HCT116 (cell line): ENCODE measurements around the gene USP47. TPM values are rescaled to one million over a fixed set of nuclear protein-coding genes. Genes with fewer than 3 reads are reported as not detected.

Source experiments
- ATAC-seq: fragments of 200-7000 bp; cut with Tn5 transposase; 2 replicates; pipeline ENCODE4 v1.9.1; 2020; ENCODE audit warnings: mild to moderate bottlenecking, moderate library complexity
- BruUV-seq: library from RNA; stranded (reverse); fragments of 400-500 nt; replicated peaks from 2 replicates; lab custom pipeline; 2021; lab: Mats Ljungman, UMichigan
- CTCF ChIA-PET: fragments of 300-600 bp; sonication (Branson Sonifier 250); formaldehyde crosslinking; loops from one replicate; lab custom pipeline; 2021; ENCODE audit warnings: antibody characterized with exemption; lab: Charles Lee
- POLR2A ChIA-PET: fragments of 300-600, 350-600 bp; sonication (Branson Sonifier 250); formaldehyde crosslinking; loops from one replicate; lab custom pipeline; 2021; ENCODE audit warnings: antibody characterized with exemption; lab: Charles Lee
- RAD21 ChIA-PET, 2 experiments: fragments of 300-600 bp; sonication (Branson Sonifier 250); formaldehyde crosslinking; loops; one replicate each; lab custom pipeline; 2023; ENCODE audit warnings: low total read pairs in 2 of 2; ENCODE audit not compliant: uncharacterized antibody in 2 of 2, unreplicated experiment in 2 of 2, low non-redundant PET in 1 of 2; lab: Charles Lee
- DNase-seq: peaks from one replicate; pipeline ENCODE4 v3.0.0-alpha.2; 2010; ENCODE audit warnings: low read depth, low spot score
- H2AFZ ChIP-seq: fragments of 200-600 bp; shearing (Covaris generic), sonication (generic); 2 replicates; pipeline ENCODE4 v1.6.1; 2017; ENCODE audit warnings: low read depth, mixed run types, mixed read lengths, antibody characterized with exemption, low read length; ENCODE audit not compliant: poor library complexity, severe bottlenecking
- H3K27ac ChIP-seq: 2 replicates; pipeline ENCODE4 v1.5.1; 2012; ENCODE audit warnings: low read depth, low read length
- H3K27me3 ChIP-seq: fragments of 200-600 bp; sonication (generic); 2 replicates; pipeline ENCODE4 v1.6.1; 2016; ENCODE audit warnings: mixed run types, low read length, mixed read lengths; ENCODE audit not compliant: insufficient read depth
- H3K36me3 ChIP-seq, 2 experiments: fragments of 200-500 bp in 1 of 2; fragments of 200-600 bp in 1 of 2; sonication (Bioruptor generic) in 1 of 2; sonication (generic) in 1 of 2; 2 replicates each; pipeline versions ENCODE4 v1.5.1 to v1.6.1; 2014 to 2016; ENCODE audit warnings: low read length in 2 of 2, inconsistent platforms in 1 of 2, mixed read lengths in 1 of 2, mixed run types in 1 of 2; ENCODE audit not compliant: insufficient read depth in 2 of 2, control insufficient read depth in 1 of 2
- H3K4me1 ChIP-seq, 2 experiments: fragments of 200-600 bp in 1 of 2; sonication (generic) in 1 of 2; 2 replicates each; pipeline versions ENCODE4 v1.5.1 to v1.6.1; 2012 to 2017; ENCODE audit warnings: low read length in 2 of 2, inconsistent platforms in 1 of 2, mild to moderate bottlenecking in 1 of 2, mixed read lengths in 1 of 2, mixed run types in 1 of 2, moderate library complexity in 1 of 2; ENCODE audit not compliant: insufficient read depth in 2 of 2, control insufficient read depth in 1 of 2
- H3K4me2 ChIP-seq: fragments of 200-600 bp; sonication (generic); 2 replicates; pipeline ENCODE4 v1.6.1; 2017; ENCODE audit warnings: mixed run types, low read length, mixed read lengths
- H3K4me3 ChIP-seq, 2 experiments: fragments of 200-600 bp in 1 of 2; sonication (generic) in 1 of 2; replicated peaks in 1 of 2; 2 replicates each; pipeline ENCODE4 v1.5.1; 2011 to 2016; ENCODE audit warnings: low read length in 2 of 2, control low read depth in 1 of 2, low read depth in 1 of 2, mild to moderate bottlenecking in 1 of 2, mixed read lengths in 1 of 2, mixed run types in 1 of 2
- H3K79me2 ChIP-seq: fragments of 200-600 bp; sonication (generic); 2 replicates; pipeline ENCODE4 v1.6.1; 2017; ENCODE audit warnings: mild to moderate bottlenecking, mixed run types, low read length, moderate library complexity, mixed read lengths; ENCODE audit not compliant: insufficient read depth
- H3K9ac ChIP-seq: fragments of 200-600 bp; sonication (generic); 2 replicates; pipeline ENCODE4 v1.6.1; 2016; ENCODE audit warnings: low read length, mixed read lengths
- H3K9me2 ChIP-seq: fragments of 200-600 bp; sonication (generic), shearing (Covaris generic); 2 replicates; pipeline ENCODE4 v1.6.1; 2017; ENCODE audit warnings: mixed run types, mild to moderate bottlenecking, moderate library complexity; ENCODE audit not compliant: insufficient read depth
- H3K9me3 ChIP-seq, 2 experiments: fragments of 200-500 bp in 1 of 2; fragments of 200-600 bp in 1 of 2; sonication (Bioruptor generic) in 1 of 2; sonication (generic) in 1 of 2; 2 replicates each; pipeline ENCODE4 v1.6.1; 2014 to 2017; ENCODE audit warnings: low read length in 2 of 2, mixed read lengths in 2 of 2, inconsistent platforms in 1 of 2, low read depth in 1 of 2, mild to moderate bottlenecking in 1 of 2, mixed run types in 1 of 2, moderate library complexity in 1 of 2; ENCODE audit not compliant: control insufficient read depth in 1 of 2, insufficient read depth in 1 of 2
- H4K20me1 ChIP-seq: fragments of 200-600 bp; sonication (generic), shearing (Covaris generic); 2 replicates; pipeline ENCODE4 v1.6.1; 2017; ENCODE audit warnings: mixed run types, mild to moderate bottlenecking, moderate library complexity; ENCODE audit not compliant: insufficient read depth
- CBX3 ChIP-seq: IDR thresholded peaks from 2 replicates; pipeline ENCODE4 v1.6.1; 2012; ENCODE audit warnings: low read depth
- CEBPB ChIP-seq: IDR thresholded peaks from 2 replicates; pipeline ENCODE4 v1.6.1; 2012; ENCODE audit warnings: low read depth
- EGR1 ChIP-seq: IDR thresholded peaks from 2 replicates; pipeline ENCODE4 v1.6.1; 2012; ENCODE audit warnings: low read depth
- ELF1 ChIP-seq: IDR thresholded peaks from 2 replicates; pipeline ENCODE4 v1.6.1; 2012; ENCODE audit warnings: low read depth, borderline replicate concordance
- EZH2 ChIP-seq: fragments of 200-600 bp; sonication (generic); IDR thresholded peaks from 2 replicates; pipeline ENCODE4 v1.6.1; 2017; ENCODE audit warnings: antibody characterized with exemption, mixed run types
- EZH2phosphoT487 ChIP-seq: fragments of 200-600 bp; IDR thresholded peaks from 2 replicates; pipeline ENCODE4 v1.6.1; 2018; ENCODE audit warnings: antibody characterized with exemption, borderline replicate concordance
- JUND ChIP-seq: IDR thresholded peaks from 2 replicates; pipeline ENCODE4 v1.6.1; 2012
- POLR2A ChIP-seq: IDR thresholded peaks from 2 replicates; pipeline ENCODE4 v1.7.0; 2011; ENCODE audit warnings: borderline replicate concordance; ENCODE audit not compliant: insufficient read depth, insufficient read length; ENCODE audit errors: extremely low read depth
- POLR2AphosphoS5 ChIP-seq: IDR thresholded peaks from 2 replicates; pipeline ENCODE4 v1.6.1; 2011; ENCODE audit warnings: mild to moderate bottlenecking, low read depth, low read length, moderate library complexity
- RAD21 ChIP-seq: IDR thresholded peaks from 2 replicates; pipeline ENCODE4 v1.6.1; 2012; ENCODE audit warnings: low read depth, mild to moderate bottlenecking
- SIN3A ChIP-seq: IDR thresholded peaks from 2 replicates; pipeline ENCODE4 v1.6.1; 2012; ENCODE audit warnings: low read depth
- SRF ChIP-seq: IDR thresholded peaks from 2 replicates; pipeline ENCODE4 v1.6.1; 2012; ENCODE audit warnings: low read depth
- YY1 ChIP-seq: IDR thresholded peaks from 2 replicates; pipeline ENCODE4 v1.6.1; 2011; ENCODE audit warnings: low read length, low read depth, moderate library complexity, mild to moderate bottlenecking; ENCODE audit not compliant: insufficient replicate concordance; ENCODE audit errors: extremely low read depth
- ZFX ChIP-seq: fragments of 450-650 bp; IDR thresholded peaks from 2 replicates; pipeline ENCODE4 v1.6.1; 2017
- intact Hi-C: fragments of 100-400 bp; cut with micrococcal nuclease; formaldehyde crosslinking; loops from 2 replicates; pipeline ENCODE4 v1.10.0; 2022
- total RNA-seq: library from RNA; stranded (reverse); gene quantifications from one replicate; pipeline ENCODE4 v1.2.1, GENCODE V29; 2021; ENCODE audit not compliant: unreplicated experiment
- TF ChIP-seq, protein P1 (sequence below): IDR thresholded peaks from 2 replicates; pipeline ENCODE4 v1.6.1; 2012; ENCODE audit warnings: low read depth
- TF ChIP-seq, protein P2 (sequence below): IDR thresholded peaks from 2 replicates; pipeline ENCODE4 v1.6.1; 2012
- TF ChIP-seq, protein P3 (sequence below): IDR thresholded peaks from 2 replicates; pipeline ENCODE4 v1.6.1; 2011; ENCODE audit warnings: mild to moderate bottlenecking, low read length, moderate library complexity; ENCODE audit not compliant: insufficient replicate concordance; ENCODE audit errors: extremely low read depth
- TF ChIP-seq, protein P4 (sequence below), 3 experiments: fragments of 200-600 bp in 1 of 3; sonication (generic) in 1 of 3; IDR thresholded peaks in 2 of 3; conservative IDR thresholded peaks in 1 of 3; 2 replicates each; pipeline ENCODE4 v1.5.1; 2012 to 2017; ENCODE audit warnings: low read depth in 2 of 3, low read length in 2 of 3, antibody characterized with exemption in 1 of 3, borderline replicate concordance in 1 of 3, control low read depth in 1 of 3, mild to moderate bottlenecking in 1 of 3, mixed read lengths in 1 of 3, mixed run types in 1 of 3, moderate library complexity in 1 of 3; ENCODE audit not compliant: insufficient read depth in 1 of 3
- TF ChIP-seq, protein P5 (sequence below): IDR thresholded peaks from 2 replicates; pipeline ENCODE4 v1.6.1; 2012

Gene USP47
- total RNA-seq, 1 experiment from 2014 or later = 18.9 TPM

DNA sequence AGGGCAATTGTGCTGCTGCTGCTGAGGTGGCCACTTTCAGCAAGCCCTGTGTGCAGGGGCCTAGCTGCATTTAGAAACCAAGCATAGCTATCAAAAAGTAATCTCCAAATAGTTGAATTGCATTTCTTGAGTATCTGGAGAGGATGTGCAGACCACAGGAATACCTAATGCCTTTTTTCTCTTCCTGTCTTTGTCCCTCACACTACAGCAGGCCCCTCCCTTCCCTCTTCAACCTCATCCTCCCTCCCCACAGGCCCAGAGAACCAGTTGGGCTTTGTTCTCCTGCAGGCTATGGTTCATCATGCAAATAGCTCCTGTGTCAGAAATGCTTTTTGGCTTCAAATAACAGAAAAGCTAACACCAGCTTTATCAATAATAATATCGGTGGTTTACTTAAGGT, 118.9 kb downstream of the USP47 start:
- H4K20me1 ChIP-seq = no peaks in the 10 kb centered on the region
- ATAC-seq (no peak), DNase-seq (no peak)
- ChIA-PET RAD21 (no interaction called here), POLR2A (no interaction called here), CTCF (no interaction called here)
- H3K79me2 ChIP-seq = no peaks in the 10 kb centered on the region
- intact Hi-C loops = no loop called here
- peaks cover 5 to 7% of the 10 kb centered on the region in 2 experiments for H3K36me3 ChIP-seq
- H3K9ac ChIP-seq = no peak overlapping the region
- no peak overlapping the region for H2AFZ ChIP-seq
- H3K4me2 ChIP-seq = no peak overlapping the region
- TF ChIP-seq YY1 (no peak), EGR1 (no peak), JUND (no peak), CEBPB (no peak), SRF (no peak), EZH2 (no peak), POLR2A (no peak), POLR2AphosphoS5 (no peak), ELF1 (no peak), EZH2phosphoT487 (no peak), RAD21 (no peak), CBX3 (no peak), ZFX (no peak), SIN3A (no peak)
- TF ChIP-seq, protein P1, sequence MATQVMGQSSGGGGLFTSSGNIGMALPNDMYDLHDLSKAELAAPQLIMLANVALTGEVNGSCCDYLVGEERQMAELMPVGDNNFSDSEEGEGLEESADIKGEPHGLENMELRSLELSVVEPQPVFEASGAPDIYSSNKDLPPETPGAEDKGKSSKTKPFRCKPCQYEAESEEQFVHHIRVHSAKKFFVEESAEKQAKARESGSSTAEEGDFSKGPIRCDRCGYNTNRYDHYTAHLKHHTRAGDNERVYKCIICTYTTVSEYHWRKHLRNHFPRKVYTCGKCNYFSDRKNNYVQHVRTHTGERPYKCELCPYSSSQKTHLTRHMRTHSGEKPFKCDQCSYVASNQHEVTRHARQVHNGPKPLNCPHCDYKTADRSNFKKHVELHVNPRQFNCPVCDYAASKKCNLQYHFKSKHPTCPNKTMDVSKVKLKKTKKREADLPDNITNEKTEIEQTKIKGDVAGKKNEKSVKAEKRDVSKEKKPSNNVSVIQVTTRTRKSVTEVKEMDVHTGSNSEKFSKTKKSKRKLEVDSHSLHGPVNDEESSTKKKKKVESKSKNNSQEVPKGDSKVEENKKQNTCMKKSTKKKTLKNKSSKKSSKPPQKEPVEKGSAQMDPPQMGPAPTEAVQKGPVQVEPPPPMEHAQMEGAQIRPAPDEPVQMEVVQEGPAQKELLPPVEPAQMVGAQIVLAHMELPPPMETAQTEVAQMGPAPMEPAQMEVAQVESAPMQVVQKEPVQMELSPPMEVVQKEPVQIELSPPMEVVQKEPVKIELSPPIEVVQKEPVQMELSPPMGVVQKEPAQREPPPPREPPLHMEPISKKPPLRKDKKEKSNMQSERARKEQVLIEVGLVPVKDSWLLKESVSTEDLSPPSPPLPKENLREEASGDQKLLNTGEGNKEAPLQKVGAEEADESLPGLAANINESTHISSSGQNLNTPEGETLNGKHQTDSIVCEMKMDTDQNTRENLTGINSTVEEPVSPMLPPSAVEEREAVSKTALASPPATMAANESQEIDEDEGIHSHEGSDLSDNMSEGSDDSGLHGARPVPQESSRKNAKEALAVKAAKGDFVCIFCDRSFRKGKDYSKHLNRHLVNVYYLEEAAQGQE = no peak
- TF ChIP-seq, protein P2, sequence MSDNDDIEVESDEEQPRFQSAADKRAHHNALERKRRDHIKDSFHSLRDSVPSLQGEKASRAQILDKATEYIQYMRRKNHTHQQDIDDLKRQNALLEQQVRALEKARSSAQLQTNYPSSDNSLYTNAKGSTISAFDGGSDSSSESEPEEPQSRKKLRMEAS = no peak
- TF ChIP-seq, protein P3, sequence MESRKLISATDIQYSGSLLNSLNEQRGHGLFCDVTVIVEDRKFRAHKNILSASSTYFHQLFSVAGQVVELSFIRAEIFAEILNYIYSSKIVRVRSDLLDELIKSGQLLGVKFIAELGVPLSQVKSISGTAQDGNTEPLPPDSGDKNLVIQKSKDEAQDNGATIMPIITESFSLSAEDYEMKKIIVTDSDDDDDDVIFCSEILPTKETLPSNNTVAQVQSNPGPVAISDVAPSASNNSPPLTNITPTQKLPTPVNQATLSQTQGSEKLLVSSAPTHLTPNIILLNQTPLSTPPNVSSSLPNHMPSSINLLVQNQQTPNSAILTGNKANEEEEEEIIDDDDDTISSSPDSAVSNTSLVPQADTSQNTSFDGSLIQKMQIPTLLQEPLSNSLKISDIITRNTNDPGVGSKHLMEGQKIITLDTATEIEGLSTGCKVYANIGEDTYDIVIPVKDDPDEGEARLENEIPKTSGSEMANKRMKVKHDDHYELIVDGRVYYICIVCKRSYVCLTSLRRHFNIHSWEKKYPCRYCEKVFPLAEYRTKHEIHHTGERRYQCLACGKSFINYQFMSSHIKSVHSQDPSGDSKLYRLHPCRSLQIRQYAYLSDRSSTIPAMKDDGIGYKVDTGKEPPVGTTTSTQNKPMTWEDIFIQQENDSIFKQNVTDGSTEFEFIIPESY = no peak
- TF ChIP-seq, protein P4, sequence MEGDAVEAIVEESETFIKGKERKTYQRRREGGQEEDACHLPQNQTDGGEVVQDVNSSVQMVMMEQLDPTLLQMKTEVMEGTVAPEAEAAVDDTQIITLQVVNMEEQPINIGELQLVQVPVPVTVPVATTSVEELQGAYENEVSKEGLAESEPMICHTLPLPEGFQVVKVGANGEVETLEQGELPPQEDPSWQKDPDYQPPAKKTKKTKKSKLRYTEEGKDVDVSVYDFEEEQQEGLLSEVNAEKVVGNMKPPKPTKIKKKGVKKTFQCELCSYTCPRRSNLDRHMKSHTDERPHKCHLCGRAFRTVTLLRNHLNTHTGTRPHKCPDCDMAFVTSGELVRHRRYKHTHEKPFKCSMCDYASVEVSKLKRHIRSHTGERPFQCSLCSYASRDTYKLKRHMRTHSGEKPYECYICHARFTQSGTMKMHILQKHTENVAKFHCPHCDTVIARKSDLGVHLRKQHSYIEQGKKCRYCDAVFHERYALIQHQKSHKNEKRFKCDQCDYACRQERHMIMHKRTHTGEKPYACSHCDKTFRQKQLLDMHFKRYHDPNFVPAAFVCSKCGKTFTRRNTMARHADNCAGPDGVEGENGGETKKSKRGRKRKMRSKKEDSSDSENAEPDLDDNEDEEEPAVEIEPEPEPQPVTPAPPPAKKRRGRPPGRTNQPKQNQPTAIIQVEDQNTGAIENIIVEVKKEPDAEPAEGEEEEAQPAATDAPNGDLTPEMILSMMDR (IDR thresholded peaks at IDR 0.05 in 2 of 3, conservative IDR thresholded peaks at IDR 0.05 in 1 of 3; ENCODE audit: borderline replicate concordance in 1 of 3, insufficient read depth in 1 of 3, low read depth in 2 of 3, low read length in 2 of 3) = no peak
- TF ChIP-seq, protein P5, sequence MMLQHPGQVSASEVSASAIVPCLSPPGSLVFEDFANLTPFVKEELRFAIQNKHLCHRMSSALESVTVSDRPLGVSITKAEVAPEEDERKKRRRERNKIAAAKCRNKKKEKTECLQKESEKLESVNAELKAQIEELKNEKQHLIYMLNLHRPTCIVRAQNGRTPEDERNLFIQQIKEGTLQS = no peak
- H3K27ac ChIP-seq = no peak overlapping the region
- no TSS peak for BruUV-seq
- no peaks in the 10 kb centered on the region for H3K9me2 ChIP-seq
- H3K4me1 ChIP-seq = no peaks in the 10 kb centered on the region
- no peaks in the 10 kb centered on the region for H3K9me3 ChIP-seq
- H3K4me3 ChIP-seq = no peak overlapping the region
- H3K27me3 ChIP-seq = no peaks in the 10 kb centered on the region
